Kidney glomerular epithelial cell (primary cell): Measurements from ENCODE around the gene ARHGEF10L.

Experiments used
- DNase-seq: peaks from one replicate; lab custom pipeline; 2025; lab: John Stamatoyannopoulos, UW

ARHGEF10L gene

GRCh38 chr1:17567582-17567981 lies 28.1 kb downstream of the ARHGEF10L start:
- no peak for DNase-seq

DNA sequence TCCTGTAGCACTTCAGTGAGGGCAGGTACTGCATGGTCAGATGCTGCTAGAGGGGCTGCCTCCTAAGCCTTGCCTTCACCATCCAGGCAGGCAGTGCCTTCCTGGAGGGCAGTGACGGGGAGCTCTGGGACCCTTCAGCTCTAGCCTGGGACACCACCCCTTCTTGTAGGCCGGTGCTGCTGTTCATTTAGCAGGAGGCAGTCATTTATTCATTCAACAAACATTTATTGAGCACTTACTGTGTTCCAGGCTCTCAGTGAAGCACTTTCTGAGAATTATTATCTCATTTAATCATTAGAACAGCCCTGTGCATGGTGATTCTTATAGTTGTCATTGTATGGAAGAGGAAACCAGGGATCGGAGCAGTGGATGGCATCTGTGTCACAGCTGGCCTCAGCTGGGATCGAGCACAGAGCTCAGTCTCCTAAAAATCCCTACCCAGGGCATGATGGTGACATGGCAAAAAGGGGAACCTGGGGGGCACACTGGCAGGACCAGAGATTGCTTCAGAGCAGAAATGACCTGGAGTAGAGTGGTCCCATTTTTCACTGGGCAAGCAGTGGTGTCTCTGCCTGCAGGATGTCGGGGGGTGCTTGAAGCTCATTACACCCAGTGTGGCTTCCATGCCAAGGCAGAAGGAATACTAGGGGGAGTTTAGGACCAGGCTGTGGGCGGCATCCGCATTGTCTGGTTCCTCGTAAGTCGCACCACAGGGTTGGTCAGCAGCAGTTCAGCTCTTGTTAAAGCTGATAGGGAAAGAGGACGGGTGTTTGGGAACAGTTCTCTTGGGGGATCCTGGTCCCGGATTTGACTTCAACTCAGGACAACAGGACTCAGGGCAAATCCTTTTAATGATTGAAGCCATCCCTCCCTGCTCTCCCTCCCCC lies 28.8 kb downstream of the ARHGEF10L start:
- DNase-seq = no peak

- peak; percentile 11 for DNase-seq
Measured at GRCh38 chr1:17569200-17570139, 30.0 kb downstream of the ARHGEF10L start.

DNA sequence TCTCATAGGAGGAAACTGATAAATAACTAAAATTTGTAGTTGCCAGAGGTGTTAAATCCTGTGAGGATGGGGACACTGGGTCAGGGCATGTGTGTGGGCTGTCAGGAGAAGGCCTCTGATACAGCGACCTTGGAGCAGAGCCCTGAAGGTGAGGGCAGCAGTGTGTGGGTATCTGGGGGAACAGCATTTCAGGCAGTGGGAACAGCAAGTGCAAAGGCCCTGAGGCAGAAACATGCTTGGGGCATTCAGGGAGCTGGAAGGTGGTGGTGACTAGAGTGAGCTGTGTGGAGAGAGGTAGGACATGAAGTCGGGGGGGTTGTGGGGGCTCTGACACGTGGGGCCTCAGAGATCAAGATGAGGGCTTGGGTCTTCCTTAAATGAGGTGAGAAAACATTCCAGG lies 30.7 kb downstream of the ARHGEF10L start:
- DNase-seq = no peak

DNA sequence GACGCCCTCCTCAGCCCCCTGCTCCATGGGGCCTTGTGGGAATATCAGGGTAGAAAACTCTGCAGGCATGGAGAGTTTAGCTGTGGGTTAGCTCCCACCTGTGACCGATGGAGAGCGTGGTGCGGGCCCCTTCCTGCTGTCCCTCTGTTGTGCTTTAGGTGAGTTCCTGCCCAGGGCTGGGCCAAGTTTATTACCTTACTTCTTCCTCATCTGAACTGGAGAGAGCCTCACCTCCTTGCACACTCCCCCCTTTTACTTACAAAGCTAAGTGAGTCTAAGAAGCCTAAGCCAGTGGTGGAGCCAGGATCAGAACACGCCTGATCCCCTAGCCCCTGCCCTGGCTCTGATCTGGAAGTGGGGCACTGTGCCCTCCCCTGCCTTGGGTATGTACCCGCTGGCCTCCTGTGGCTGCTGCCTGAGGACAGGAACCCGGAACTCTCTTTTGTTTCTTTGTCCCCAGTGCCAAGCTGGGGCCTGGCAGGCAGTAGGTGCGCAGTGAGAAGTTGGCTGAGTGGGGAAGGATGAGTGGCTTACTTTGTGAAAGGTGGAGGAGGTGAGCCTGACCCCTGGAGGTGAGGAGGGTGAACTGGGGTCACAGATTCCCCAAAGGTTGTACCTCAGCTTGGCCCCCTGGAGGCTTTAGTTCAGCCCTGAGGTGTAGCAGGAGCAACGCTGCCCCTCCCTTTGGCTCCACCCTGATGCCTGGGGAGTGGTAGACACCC lies 32.9 kb downstream of the ARHGEF10L start:
- DNase-seq = no peak

DNA sequence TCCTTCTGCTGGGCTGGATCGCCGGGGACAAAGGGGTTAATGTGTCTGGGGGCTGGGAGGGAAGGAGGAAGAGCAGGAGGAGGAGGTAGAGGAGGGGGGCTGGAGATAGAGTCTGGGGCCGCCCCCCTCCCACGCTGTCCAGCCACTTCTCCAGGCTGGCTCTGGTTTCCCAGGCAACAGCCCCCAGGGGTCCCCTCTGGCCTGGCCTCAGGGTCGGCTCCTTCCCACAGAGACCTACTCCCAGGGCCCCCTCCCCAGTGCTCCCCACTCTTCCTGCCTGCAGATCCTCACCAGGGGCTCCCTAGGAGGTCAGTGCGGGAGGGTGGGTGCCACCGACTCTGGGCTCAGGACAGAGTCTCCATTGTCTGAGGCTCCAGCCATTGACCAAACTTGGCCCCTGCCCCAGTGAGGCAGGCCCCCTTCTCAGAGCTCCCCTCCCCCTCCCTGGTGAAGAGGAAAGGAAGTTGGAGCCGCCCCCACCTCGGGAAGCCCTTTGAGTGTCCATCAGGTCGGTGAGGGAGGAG lies 34.1 kb downstream of the ARHGEF10L start:
- DNase-seq = no peak

DNA sequence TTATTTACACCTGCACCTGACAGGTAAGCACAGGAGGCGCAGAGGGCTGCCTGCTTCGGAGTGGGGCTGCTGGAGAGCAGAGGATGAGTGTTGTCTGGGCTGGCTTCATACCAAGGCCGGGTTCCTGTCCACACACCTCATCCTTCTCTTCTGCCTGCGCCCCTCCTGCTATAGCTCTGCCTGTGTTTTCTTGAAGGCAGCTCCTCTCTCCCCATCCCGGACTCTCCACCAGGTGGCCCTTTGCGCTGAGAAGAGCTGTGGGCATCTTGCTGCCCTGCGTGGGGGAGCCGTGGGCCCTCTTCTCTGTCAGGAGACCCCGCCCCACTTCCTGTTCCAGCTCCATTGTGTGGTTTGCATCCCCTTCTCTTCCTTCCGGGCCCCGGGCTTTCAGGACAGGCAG lies 35.0 kb downstream of the ARHGEF10L start:
- no peak for DNase-seq

DNA sequence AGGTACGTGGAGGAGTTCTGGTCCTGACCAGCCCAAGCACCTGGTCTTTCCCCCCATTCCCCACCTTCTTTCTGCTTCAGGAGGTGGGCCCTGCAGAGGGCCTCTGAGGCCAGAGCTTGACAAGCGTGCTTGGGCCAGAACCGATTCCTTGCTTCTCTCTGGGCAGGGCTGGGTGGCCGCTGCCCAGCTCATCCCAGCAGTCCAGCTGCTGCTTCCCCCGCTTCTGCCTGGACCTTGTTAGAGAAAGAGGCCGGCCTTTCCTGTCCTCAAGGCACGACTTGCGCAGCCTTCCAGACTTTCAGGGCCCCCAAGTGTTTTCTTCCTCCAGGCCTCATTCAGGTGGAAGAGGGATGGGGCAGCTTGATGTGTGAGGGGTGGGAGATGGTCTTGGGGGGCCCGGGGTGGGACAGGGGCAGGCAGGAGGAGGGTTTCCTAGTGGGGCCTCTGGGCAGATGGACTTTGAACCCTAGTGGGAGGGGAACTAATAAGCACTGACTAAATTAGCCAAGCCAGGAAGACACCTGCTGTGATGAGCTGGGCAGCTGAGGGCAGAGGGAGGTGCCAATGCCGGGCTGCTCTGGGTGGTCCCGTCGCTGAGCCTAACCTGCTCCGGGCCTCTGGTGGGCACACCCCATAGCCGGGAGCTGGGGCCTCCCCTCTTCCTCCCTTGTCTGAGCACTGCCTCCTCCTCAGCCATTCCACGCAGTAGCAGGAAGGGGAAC lies 36.5 kb downstream of the ARHGEF10L start:
- no peak for DNase-seq

GRCh38 chr1:17576519-17576853 lies 37.0 kb downstream of the ARHGEF10L start:
- DNase-seq = no peak

DNA sequence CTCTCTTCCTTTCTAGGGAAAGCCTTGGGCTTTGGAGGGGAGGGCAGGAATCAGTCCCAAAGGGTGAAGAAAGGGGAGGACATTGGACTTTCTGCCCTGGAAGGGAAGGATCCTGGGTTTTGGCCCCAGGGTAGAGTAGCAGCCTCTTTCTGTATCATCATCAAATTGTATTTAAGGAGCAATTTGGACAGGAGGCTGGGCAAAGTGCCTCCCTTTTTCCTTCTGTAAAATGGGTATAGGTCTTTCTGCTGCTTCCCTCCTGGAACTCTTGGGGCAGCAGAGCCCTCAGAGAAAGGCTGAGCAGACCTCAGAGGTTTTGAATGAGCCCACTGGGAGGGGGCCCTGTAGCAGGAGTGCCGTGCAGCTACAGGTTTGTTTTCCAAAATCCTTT lies 38.4 kb downstream of the ARHGEF10L start:
- no peak for DNase-seq

DNA sequence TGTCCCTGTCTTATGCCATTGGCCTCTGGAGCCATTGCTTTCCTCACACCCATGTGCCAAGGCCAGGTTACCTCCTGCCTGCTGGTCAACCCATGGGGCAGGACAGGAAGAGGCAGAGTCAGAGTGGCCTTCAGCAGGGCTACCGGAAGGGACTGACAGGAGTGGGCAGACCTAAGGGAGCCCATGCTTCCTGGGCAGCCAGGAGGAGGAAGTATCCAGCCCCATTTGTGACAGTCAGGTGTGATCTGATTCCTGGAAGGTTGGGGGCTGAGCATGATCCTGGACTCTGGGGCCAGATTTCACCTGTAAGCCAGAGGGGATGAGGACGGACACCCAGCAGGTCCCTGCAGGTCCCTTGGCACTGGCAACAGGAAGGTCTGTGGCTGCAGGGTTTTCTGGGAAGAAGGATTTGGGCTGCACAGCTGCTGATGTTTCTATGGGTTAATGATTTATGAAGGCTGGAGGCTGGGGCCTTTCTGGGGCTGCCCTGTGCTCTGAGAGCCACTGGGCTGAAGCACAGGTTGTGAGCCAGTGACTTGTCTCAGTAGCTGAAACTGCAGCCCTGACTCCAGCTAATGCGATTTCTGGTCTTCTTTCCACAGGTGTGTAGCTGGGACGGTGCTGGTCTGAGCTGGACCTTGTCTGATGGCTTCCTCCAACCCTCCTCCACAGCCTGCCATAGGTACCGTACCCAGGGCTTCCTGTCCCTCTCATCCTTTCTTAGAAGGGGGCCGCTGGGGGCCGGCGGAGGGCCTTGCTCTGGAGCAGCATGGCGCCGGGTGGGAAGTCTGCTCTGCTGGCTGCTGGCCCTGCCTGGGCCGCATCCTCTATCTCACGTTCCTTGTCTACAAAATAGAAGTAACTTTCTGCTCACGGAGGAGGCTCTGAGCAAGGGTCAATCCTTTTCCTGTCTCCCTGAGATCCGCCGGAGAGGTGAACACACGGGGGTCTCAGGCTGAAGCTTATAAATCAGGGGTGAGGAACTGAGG lies 40.7 kb downstream of the ARHGEF10L start:
- peak; percentile 54 for DNase-seq

GRCh38 chr1:17581389-17582123 lies 42.1 kb downstream of the ARHGEF10L start:
- DNase-seq = no peak

- no peak for DNase-seq
Measured at GRCh38 chr1:17582124-17582774, 42.8 kb downstream of the ARHGEF10L start.

DNA sequence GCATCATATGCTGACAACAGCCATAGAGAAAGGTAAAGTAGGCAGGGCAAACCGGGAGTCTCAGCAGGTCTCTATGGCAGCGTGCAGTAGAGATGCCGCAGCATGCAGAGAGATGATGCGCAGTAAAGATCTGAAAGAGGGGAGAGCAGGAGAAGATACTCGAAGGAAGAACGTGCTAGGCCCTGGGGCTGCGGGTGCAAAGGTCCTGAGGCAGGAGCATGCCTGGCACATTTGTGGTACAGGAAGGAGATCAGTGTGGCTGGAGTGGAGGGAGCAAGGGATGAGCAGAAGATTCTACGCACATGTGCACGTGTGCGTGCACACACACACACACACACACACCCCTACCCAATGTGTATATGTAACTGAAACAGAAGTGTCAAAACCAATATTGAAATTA lies 45.0 kb downstream of the ARHGEF10L start:
- DNase-seq = no peak

GRCh38 chr1:17585266-17585987 lies 45.9 kb downstream of the ARHGEF10L start:
- DNase-seq = no peak

DNA sequence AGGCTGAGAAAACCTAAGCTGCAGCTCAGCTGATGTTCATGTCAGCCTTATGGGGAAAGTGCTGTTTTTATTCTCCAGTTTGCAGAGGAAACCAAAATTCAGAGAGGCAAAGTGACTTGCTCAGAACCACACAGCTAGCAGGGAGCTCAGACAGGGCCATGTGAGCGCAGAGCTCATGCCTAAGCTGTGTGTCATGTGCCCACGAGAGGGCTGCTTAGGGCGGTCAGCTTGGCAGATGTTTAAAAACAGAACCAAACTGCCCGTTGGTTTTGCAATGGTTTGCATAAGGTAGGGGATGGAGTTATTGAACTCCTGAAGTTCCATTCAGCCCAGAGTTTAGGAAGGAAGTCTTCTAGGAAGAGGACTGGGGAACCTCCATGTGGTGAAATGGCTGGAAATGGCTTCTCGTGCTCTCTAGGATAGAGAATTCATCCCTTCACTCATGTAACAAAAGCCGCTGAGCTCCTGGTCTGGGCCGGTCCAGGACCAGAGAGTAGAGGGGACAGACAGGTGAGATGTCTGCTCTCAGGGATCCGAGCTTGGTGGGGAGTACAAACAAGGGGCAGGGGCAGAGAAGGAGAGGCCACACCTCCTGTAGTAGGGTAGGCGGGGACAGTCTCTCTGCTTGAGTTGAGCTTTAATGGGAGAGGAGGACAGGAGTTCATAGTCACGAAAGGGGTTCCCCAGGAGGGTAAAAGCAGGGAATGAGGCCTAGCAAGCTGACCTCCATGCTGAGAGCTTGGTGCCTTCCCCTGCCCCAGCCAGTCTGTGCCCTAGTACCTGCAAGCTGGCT lies 46.9 kb downstream of the ARHGEF10L start:
- DNase-seq = no peak

DNA sequence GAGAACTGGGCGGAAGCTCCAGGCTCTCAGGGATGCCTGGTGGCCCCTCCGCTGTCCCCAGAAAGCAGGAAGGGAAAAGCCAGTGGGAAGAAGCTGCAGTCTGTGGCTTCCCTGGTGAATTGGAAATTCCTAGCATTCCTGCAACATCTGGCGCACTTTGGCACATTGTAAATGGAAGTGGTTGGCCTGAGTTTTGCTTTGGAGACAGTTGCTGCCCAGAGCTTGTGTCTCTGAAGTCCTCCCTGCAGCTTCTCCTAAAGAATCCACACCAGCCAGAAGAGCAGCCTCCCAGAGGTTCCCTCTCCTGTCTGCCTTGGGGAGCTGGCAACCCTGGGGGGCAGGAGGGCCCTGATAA lies 48.2 kb downstream of the ARHGEF10L start:
- DNase-seq = peak; percentile 14
